ENCODE results near the gene THRAP3. TPM values are rescaled to one million over a fixed set of nuclear protein-coding genes. Genes with fewer than 3 reads are reported as not detected.

THRAP3 gene
- total and polyA plus RNA-seq, 2 of the 8 experiments (the other 6 are each of a cell fraction or from before 2014, with no cell fraction given) = 40.2 to 183 TPM

DNA sequence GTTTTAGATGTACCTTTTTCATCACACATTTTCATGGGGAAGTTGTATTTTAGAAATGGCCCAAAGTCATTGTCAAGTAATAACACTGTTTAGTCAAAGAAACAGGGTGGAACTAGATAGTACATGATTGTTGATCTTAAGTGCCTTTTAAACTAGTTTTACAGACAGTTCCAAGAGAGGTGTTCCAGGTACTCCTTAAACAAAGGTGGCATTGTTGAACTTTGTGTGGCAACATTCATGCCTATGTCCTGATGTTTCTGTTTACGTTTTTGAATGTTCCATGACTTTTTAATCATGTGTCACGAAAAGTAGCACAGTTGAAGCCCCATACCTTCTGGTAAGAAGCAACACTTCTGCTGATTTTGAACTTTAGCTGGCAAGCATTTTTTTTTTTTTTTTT is 72.8 kb downstream of the THRAP3 start:
- no peak overlapping the region for H4K5ac ChIP-seq (ENCODE audit: insufficient read length, low read depth, low read length)
- H4K20me1 ChIP-seq (replicated peaks in 1 of 2; ENCODE audit: control insufficient read depth in 1 of 2, insufficient read depth in 2 of 2, low read length in 2 of 2) = peaks cover 0 to 4% of the 10 kb centered on the region in 2 experiments
- H3K4ac ChIP-seq (replicated peaks; ENCODE audit: insufficient read length, low read depth, low read length) = no peak overlapping the region
- no peak for FAIRE-seq
- H2BK15ac ChIP-seq (ENCODE audit: low read length) = no peak overlapping the region
- H3K4me2 ChIP-seq (ENCODE audit: insufficient read depth in 1 of 2, low read depth in 2 of 2, low read length in 2 of 2) = no peak overlapping the region
- H3K4me3 ChIP-seq (ENCODE audit: extremely low read depth in 1 of 4, insufficient read depth in 2 of 4, low read depth in 3 of 4, low read length in 4 of 4) = no peak overlapping the region
- no peak overlapping the region for H3K9ac ChIP-seq (replicated peaks in 1 of 4; ENCODE audit: extremely low read depth in 1 of 4, low read depth in 3 of 4, low read length in 3 of 4)
- 97% methylated on average over 2 of the region's 2 CpGs; no CpG with 5 or more reads in 1 of the 2 experiments for WGBS, 2 experiments (ENCODE audit: extremely low coverage in 1 of 2, insufficient coverage in 1 of 2, insufficient read length in 1 of 2, insufficient replicate concordance in 2 of 2, low coverage in 1 of 2, low lambda C conversion rate in 2 of 2, missing lambda C conversion rate in 1 of 2)
- no peaks in the 10 kb centered on the region for H3K79me1 ChIP-seq (ENCODE audit: low read depth, low read length)
- H2BK5ac ChIP-seq (ENCODE audit: low read depth, low read length) = no peak overlapping the region
- no peak overlapping the region for H2BK20ac ChIP-seq (ENCODE audit: low read length)
- H4K8ac ChIP-seq (ENCODE audit: extremely low read depth, insufficient read depth, low read length) = no peak overlapping the region
- no peak for TF ChIP-seq BACH1 (IDR thresholded peaks at IDR 0.05; ENCODE audit: low read length)
- no peak overlapping the region for H2BK120ac ChIP-seq (replicated peaks; ENCODE audit: low read depth, low read length)
- no peak overlapping the region for H2AFZ ChIP-seq (ENCODE audit: low read length)
- no peak overlapping the region for H3K27ac ChIP-seq (ENCODE audit: low read depth, low read length)
- H3K79me2 ChIP-seq (ENCODE audit: control insufficient read depth in 1 of 2, insufficient read depth in 2 of 2, low read length in 2 of 2) = no peaks in the 10 kb centered on the region; a peak in 1 of 4 replicates
- CTCF ChIA-PET (ENCODE audit: partially characterized antibody) = interaction anchor here (10.4 kb wide), 1 partner anchor 10 kb away, joined by 68 read pairs; no protein-coding TSS in a partner anchor
- no peak overlapping the region for H3K56ac ChIP-seq (replicated peaks; ENCODE audit: insufficient read length, low read depth, low read length)
- no peak overlapping the region for H2BK12ac ChIP-seq (ENCODE audit: low read depth, low read length)
- no peaks in the 10 kb centered on the region for H3K27me3 ChIP-seq (replicated peaks in 1 of 4; ENCODE audit: control insufficient read depth in 3 of 4, extremely low read depth in 1 of 4, insufficient read depth in 3 of 4, low read length in 3 of 4)
- H3K18ac ChIP-seq (ENCODE audit: extremely low read depth, low read length) = no peak overlapping the region
- no peak overlapping the region for H2AK5ac ChIP-seq (ENCODE audit: low read depth, low read length)
- no peaks in the 10 kb centered on the region; the same call in 1 of the 2 replicates for H3K23me2 ChIP-seq (ENCODE audit: low read depth, low read length)
- POLR2A ChIA-PET (ENCODE audit: partially characterized antibody) = interaction anchor here (1.0 to 1.2 kb wide), 2 partner anchors 9 to 145 kb away, joined by 3 to 4 read pairs; partner anchors contain the start of gene SH3D21
- H3K36me3 ChIP-seq (ENCODE audit: control insufficient read depth in 2 of 4, insufficient read depth in 4 of 4, low read length in 3 of 4) = peaks cover 32 to 82% (median 65%) of the 10 kb centered on the region in 4 experiments
- H3K14ac ChIP-seq (ENCODE audit: insufficient read length) = no peak overlapping the region
- no peak overlapping the region for H3K23ac ChIP-seq (ENCODE audit: insufficient read length)
- H3K9me3 ChIP-seq (ENCODE audit: insufficient read depth in 2 of 2, low read depth in 1 of 2, low read length in 1 of 2) = no peaks in the 10 kb centered on the region
- no peak for DNase-seq (ENCODE audit: low read depth in 1 of 2, low spot score in 2 of 2)
- no peak overlapping the region for H4K91ac ChIP-seq (replicated peaks; ENCODE audit: insufficient read length, low read length)
- H3K4me1 ChIP-seq (replicated peaks in 1 of 4; ENCODE audit: control insufficient read depth in 3 of 4, insufficient read depth in 4 of 4, low read length in 3 of 4) = no peaks in the 10 kb centered on the region

All from H1 (cell line).